HepG2 (cell line): Measurements from ENCODE around the gene TAF7. TPM values are rescaled to one million over a fixed set of nuclear protein-coding genes. Genes with fewer than 3 reads are reported as not detected.

Source experiments
- ATAC-seq: fragments of 200-7000 bp; cut with Tn5 transposase; 3 replicates; pipeline ENCODE4 v1.9.1; 2020; ENCODE audit warnings: mild to moderate bottlenecking, moderate library complexity
- BruUV-seq: library from RNA; stranded (reverse); fragments of 400-500 nt; replicated peaks from 2 replicates; lab custom pipeline; 2021; lab: Mats Ljungman, UMichigan
- CTCF ChIA-PET: fragments of 300-600 bp; formaldehyde crosslinking; extraction: SDS; loops from one replicate; lab custom pipeline; 2021; ENCODE audit warnings: low total read pairs, inconsistent platforms, low intra/inter-chr PET ratio; lab: Yijun Ruan, JAX
- POLR2A ChIA-PET: fragments of 350-600 bp; sonication (Branson Sonifier 250); formaldehyde crosslinking; loops from one replicate; lab custom pipeline; 2020; ENCODE audit warnings: antibody characterized with exemption, inconsistent platforms; lab: Yijun Ruan, JAX
- DNase-seq: peaks from one replicate; pipeline ENCODE4 v3.0.0-alpha.2; 2015; ENCODE audit warnings: low spot score
- FAIRE-seq: peaks from 3 replicates; lab custom pipeline; 2011; peaks lifted over from hg19 to GRCh38; lab: Jason Lieb, UNC
- H2AFZ ChIP-seq: one replicate; pipeline ENCODE4 v1.6.1; 2011; ENCODE audit warnings: low read length, inconsistent platforms
- H3K27ac ChIP-seq: fragments of 300-600 bp; 3 replicates; pipeline ENCODE4 v1.8.0; 2011; ENCODE audit warnings: mixed run types, mild to moderate bottlenecking, mixed read lengths, low read length, inconsistent platforms; ENCODE audit not compliant: insufficient read depth; ENCODE audit errors: extremely low read length
- H3K27me3 ChIP-seq, 2 experiments: fragments of 200-600 bp in 1 of 2; 2 replicates in 1 of 2; 3 replicates in 1 of 2; pipeline versions ENCODE4 v1.6.0 to v1.8.0; 2011; ENCODE audit warnings: low read length in 2 of 2, mild to moderate bottlenecking in 2 of 2, moderate library complexity in 2 of 2, inconsistent platforms in 1 of 2; ENCODE audit not compliant: insufficient read depth in 2 of 2, control insufficient read depth in 1 of 2
- H3K36me3 ChIP-seq, 2 experiments: fragments of 200-600 bp in 1 of 2; replicated peaks in 1 of 2; 2 replicates in 1 of 2; 3 replicates in 1 of 2; pipeline versions ENCODE4 v1.5.1 to v1.8.0; 2011; ENCODE audit warnings: low read length in 2 of 2, inconsistent platforms in 1 of 2; ENCODE audit not compliant: insufficient read depth in 2 of 2, control insufficient read depth in 1 of 2
- H3K4me1 ChIP-seq: 2 replicates; pipeline ENCODE4 v1.5.1; 2012; ENCODE audit warnings: low read length, inconsistent platforms; ENCODE audit not compliant: insufficient read depth
- H3K4me2 ChIP-seq: 2 replicates; pipeline ENCODE4 v1.6.0; 2011; ENCODE audit warnings: low read depth, low read length, inconsistent platforms
- H3K4me3 ChIP-seq, 3 experiments: fragments of 200-600 bp in 1 of 3; sonication (generic), shearing (Covaris generic) in 1 of 3; replicated peaks in 1 of 3; 2 replicates each; pipeline ENCODE4 v1.5.1; 2011 to 2016; ENCODE audit warnings: low read length in 3 of 3, inconsistent platforms in 2 of 3, low read depth in 2 of 3, mild to moderate bottlenecking in 2 of 3, control low read depth in 1 of 3, mixed read lengths in 1 of 3; ENCODE audit not compliant: insufficient read depth in 1 of 3
- H3K79me2 ChIP-seq: one replicate; pipeline ENCODE4 v1.6.1; 2011; ENCODE audit warnings: low read length, inconsistent platforms; ENCODE audit not compliant: insufficient read depth
- H3K9ac ChIP-seq: 2 replicates; pipeline ENCODE4 v1.6.0; 2011; ENCODE audit warnings: mild to moderate bottlenecking, low read depth, low read length, inconsistent platforms; ENCODE audit not compliant: insufficient read depth
- H3K9me3 ChIP-seq: 2 replicates; pipeline ENCODE4 v1.5.1; 2012; ENCODE audit warnings: mild to moderate bottlenecking, low read length
- H4K20me1 ChIP-seq: 2 replicates; pipeline ENCODE4 v1.6.0; 2011; ENCODE audit warnings: inconsistent platforms, mild to moderate bottlenecking, low read length, moderate library complexity; ENCODE audit not compliant: insufficient read depth
- CTCF ChIP-seq: sonication (generic); formaldehyde crosslinking; IDR thresholded peaks from 2 replicates; pipeline ENCODE4 v1.5.0; 2020; ENCODE audit warnings: mild to moderate bottlenecking, missing genetic modification reagents, moderate library complexity
- GLI4 ChIP-seq: sonication (generic); formaldehyde crosslinking; IDR thresholded peaks from 2 replicates; pipeline ENCODE4 v1.5.1; 2020; ENCODE audit warnings: missing genetic modification reagents, mild to moderate bottlenecking, moderate library complexity, borderline replicate concordance
- GTF2F1 ChIP-seq: fragments of 150-350 bp; IDR thresholded peaks from 2 replicates; pipeline ENCODE4 v1.6.1; 2014; ENCODE audit warnings: low read length
- MTA3 ChIP-seq: sonication (generic); formaldehyde crosslinking; IDR thresholded peaks from 2 replicates; pipeline ENCODE4 v1.4.0; 2020; ENCODE audit warnings: missing genetic modification reagents
- PBX2 ChIP-seq: IDR thresholded peaks from 2 replicates; pipeline ENCODE4 v1.6.1; 2016; ENCODE audit warnings: control low read depth
- SNAPC5 ChIP-seq: sonication (generic); formaldehyde crosslinking; IDR thresholded peaks from 2 replicates; pipeline ENCODE4 v1.8.1; 2023; ENCODE audit warnings: mild to moderate bottlenecking, missing genetic modification reagents, borderline replicate concordance
- SRSF9 ChIP-seq: fragments of 200-400 bp; formaldehyde crosslinking; IDR thresholded peaks from 2 replicates; pipeline ENCODE4 v1.6.1; 2018; ENCODE audit warnings: borderline replicate concordance, mild to moderate bottlenecking, low read depth, low read length; ENCODE audit not compliant: insufficient read depth, poor library complexity, severe bottlenecking
- STAG1 ChIP-seq: sonication (generic); formaldehyde crosslinking; IDR thresholded peaks from 2 replicates; pipeline ENCODE4 v1.4.0; 2020; ENCODE audit warnings: missing genetic modification reagents
- TARDBP ChIP-seq: sonication (generic); formaldehyde crosslinking; IDR thresholded peaks from 2 replicates; pipeline ENCODE4 v1.8.0; 2022; ENCODE audit warnings: mild to moderate bottlenecking, missing genetic modification reagents
- ZNF3 ChIP-seq: IDR thresholded peaks from 2 replicates; pipeline ENCODE4 v1.7.0; 2017; ENCODE audit warnings: inconsistent platforms
- ZNF567 ChIP-seq: sonication (generic); formaldehyde crosslinking; IDR thresholded peaks from 2 replicates; pipeline ENCODE4 v1.8.1; 2023; ENCODE audit warnings: mild to moderate bottlenecking, missing genetic modification reagents, borderline replicate concordance
- ZNF616 ChIP-seq: sonication (generic); formaldehyde crosslinking; IDR thresholded peaks from 2 replicates; pipeline ENCODE4 v1.5.0; 2020; ENCODE audit warnings: low read depth, mild to moderate bottlenecking, missing genetic modification reagents
- ZNF766 ChIP-seq: sonication (generic); formaldehyde crosslinking; IDR thresholded peaks from 2 replicates; pipeline ENCODE4 v1.5.0; 2020; ENCODE audit warnings: missing genetic modification reagents, borderline replicate concordance
- WGBS: methylation state at CpG from one replicate; pipeline ENCODE4 v1.1.6; 2017; ENCODE audit warnings: low lambda C conversion rate; 5-methylcytosine and 5-hydroxymethylcytosine counted together
- in situ Hi-C: cut with HindIII; loops from 2 replicates; pipeline ENCODE4 v1.10.0; 2017; ENCODE audit warnings: low pct_unique_long_range_greater_than_20kb; ENCODE audit not compliant: extremely low pct_ligation_motif_present
- intact Hi-C: fragments of 100-400 bp; cut with micrococcal nuclease; formaldehyde crosslinking; loops from one replicate; pipeline ENCODE4 v1.10.0; 2022; ENCODE audit not compliant: unreplicated experiment
- polyA plus RNA-seq, 8 experiments: library from polyadenylated mRNA; depleted of rRNA in 3 of 8; stranded (reverse) in 7 of 8; unstranded in 1 of 8; fragments of >200 nt; fragmentation: Illumina TruSeq in 4 of 8; extraction: Trizol in 4 of 8; gene quantifications; 2 replicates each; pipeline versions ENCODE4 v1.2.1 to v1.2.3, GENCODE V29; 2011 to 2016; ENCODE audit warnings: low read depth in 4 of 8, missing spikeins in 1 of 8, mixed read lengths in 1 of 8; ENCODE audit not compliant: insufficient read depth in 1 of 8
- total RNA-seq, 5 experiments: library from RNA; depleted of rRNA; stranded (reverse); fragments of >200 nt; fragmentation: Illumina TruSeq; extraction: Trizol; gene quantifications; 2 replicates each; pipeline ENCODE4 v1.2.3, GENCODE V29; 2016; ENCODE audit warnings: low read depth in 1 of 5

Gene TAF7
- total and polyA plus RNA-seq, 2 of the 13 experiments (the other 11 are each of a cell fraction or from before 2014, with no cell fraction given): 41.6 to 61.5 TPM

GRCh38 chr5:141343242-141343952, 22.8 kb upstream of the TAF7 start, which contains the start of gene PCDHGA3:
Gene PCDHGA3, plus strand, starts transcription at chr5:141343829. Its CDS starts 205 bp downstream, at chr5:141344034.
- H3K9me3 ChIP-seq: peaks cover 29% of the 10 kb centered on the region
- H3K4me1 ChIP-seq: no peaks in the 10 kb centered on the region
- DNase-seq (no peak), ATAC-seq (no peak), FAIRE-seq (no peak)
- TF ChIP-seq CTCF (CRISPR knock-in tag) (peak; percentile 45), TARDBP (no peak), STAG1 (peak; percentile 21; the same call in 1 of the 2 replicates)
- H2AFZ ChIP-seq: no peak within 1 kb of the TSS
- intact Hi-C loops: no loop called here
- no peak within 1 kb of the TSS for H3K4me2 ChIP-seq
- ChIA-PET CTCF (interaction anchor here (0.9 kb wide), 1 partner anchor 217 kb away, joined by 3 read pairs; no protein-coding TSS in a partner anchor), POLR2A (no interaction called here)
- no TSS peak for BruUV-seq
- H3K27me3 ChIP-seq: no peaks in the 10 kb centered on the region
- H3K79me2 ChIP-seq: no peaks in the 10 kb centered on the region
- no peak within 1 kb of the TSS for H3K27ac ChIP-seq
- H3K36me3 ChIP-seq: no peaks in the 10 kb centered on the region
- H4K20me1 ChIP-seq: no peaks in the 10 kb centered on the region
- in situ Hi-C loops: no loop called here
- no peak within 1 kb of the TSS for H3K4me3 ChIP-seq
- WGBS: 10% methylated on average over 9 of the region's 9 CpGs
- no peak within 1 kb of the TSS for H3K9ac ChIP-seq

GRCh38 chr5:141342773-141343172, 22.2 kb upstream of the TAF7 start:
- H3K4me3 ChIP-seq: no peak overlapping the region
- BruUV-seq: no TSS peak
- no peak overlapping the region for H3K4me2 ChIP-seq
- no peaks in the 10 kb centered on the region for H4K20me1 ChIP-seq
- intact Hi-C loops (no loop called here), in situ Hi-C loops (no loop called here)
- 0% methylated on average over 1 of the region's 1 CpG for WGBS
- H3K27ac ChIP-seq: no peak overlapping the region
- no peaks in the 10 kb centered on the region for H3K79me2 ChIP-seq
- peaks cover 30% of the 10 kb centered on the region for H3K9me3 ChIP-seq
- no peaks in the 10 kb centered on the region for H3K36me3 ChIP-seq
- FAIRE-seq (no peak), DNase-seq (no peak), ATAC-seq (no peak)
- POLR2A ChIA-PET: no interaction called here
- no peak overlapping the region for H3K9ac ChIP-seq
- CTCF ChIA-PET: no interaction called here
- no peaks in the 10 kb centered on the region for H3K4me1 ChIP-seq
- no peaks in the 10 kb centered on the region for H3K27me3 ChIP-seq
- no peak overlapping the region for H2AFZ ChIP-seq
- TF ChIP-seq ZNF766 (CRISPR knock-in tag) (no peak), SNAPC5 (CRISPR knock-in tag) (no peak), PBX2 (CRISPR knock-in tag) (no peak), GLI4 (CRISPR knock-in tag) (no peak), ZNF567 (CRISPR knock-in tag) (no peak), MTA3 (no peak), ZNF3 (no peak), GTF2F1 (no peak), SRSF9 (no peak), ZNF616 (no peak)
